HG03565 (cell line): Measurements from ENCODE around the gene SNX33.
"Not testable (repeated sequence)": the region's sequence is repeated elsewhere in the genome, so short reads cannot be mapped to it uniquely, and the experiment has no call there.

Experiments
- ATAC-seq: cut with Tn5 transposase; IDR thresholded peaks from one replicate; pipeline ENCODE4 v1.9.1; 2021; ENCODE audit warnings: mild to moderate bottlenecking, moderate library complexity; ENCODE audit not compliant: unreplicated experiment

Gene SNX33

DNA sequence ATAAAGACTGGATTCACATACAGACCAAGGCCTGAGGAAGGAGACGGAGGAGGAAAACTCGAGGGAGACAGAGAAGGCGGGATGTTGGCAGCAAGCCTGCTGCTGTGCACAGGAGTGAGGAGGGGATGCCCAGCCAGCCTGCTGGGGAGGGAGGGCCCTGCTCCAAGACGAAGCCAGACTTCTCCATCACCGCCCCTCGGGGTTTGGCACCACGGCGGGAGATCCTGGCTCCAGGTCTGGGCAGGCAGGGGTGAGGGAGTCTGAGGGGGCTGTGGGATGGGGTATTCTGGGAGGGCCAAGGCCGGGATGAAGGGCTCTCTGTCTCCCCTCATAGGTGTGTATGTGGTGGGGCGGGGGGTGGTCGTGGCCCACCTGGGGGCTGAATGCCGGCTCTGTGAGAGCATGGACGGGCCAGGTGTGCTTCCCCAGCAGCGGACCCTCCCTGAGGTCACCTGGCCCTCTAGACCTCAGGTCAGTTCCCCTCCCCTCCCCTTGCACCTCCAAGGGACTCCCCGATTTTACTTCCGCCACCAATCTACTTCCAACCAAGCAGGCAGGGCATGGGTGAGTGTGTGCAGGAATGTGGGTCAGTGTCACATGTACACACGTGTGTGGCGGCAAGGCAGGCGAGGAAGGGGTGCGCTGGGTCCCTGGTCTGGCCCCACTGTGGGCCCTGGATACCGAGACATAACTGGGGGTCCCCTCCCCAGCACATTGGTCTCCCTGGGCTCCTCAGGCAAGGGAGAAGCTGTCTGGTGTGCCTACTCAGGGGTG lies 50.4 kb downstream of the SNX33 start:
- ATAC-seq, result not testable (repeated sequence)

DNA sequence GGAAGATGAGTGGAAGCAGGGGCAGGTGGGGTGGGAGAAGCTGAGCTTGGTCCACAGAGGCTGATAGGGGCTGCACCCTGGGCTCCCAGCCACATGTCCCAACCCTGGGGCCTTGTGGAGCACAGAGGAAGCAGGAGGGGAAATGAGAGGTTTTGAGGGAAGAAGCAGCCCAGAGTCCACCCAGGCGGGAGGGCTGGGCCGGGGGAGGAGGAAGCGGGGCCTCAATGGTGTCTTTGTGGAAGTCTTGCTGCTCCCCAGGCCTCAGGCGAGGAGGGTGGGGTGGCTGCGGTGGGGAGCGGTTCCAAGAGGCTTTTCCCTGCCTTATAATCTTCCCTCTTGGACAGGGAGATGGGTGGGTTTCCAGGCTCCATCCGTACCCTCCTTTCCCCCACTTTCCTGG lies 51.8 kb downstream of the SNX33 start:
- ATAC-seq, result not testable (repeated sequence)

DNA sequence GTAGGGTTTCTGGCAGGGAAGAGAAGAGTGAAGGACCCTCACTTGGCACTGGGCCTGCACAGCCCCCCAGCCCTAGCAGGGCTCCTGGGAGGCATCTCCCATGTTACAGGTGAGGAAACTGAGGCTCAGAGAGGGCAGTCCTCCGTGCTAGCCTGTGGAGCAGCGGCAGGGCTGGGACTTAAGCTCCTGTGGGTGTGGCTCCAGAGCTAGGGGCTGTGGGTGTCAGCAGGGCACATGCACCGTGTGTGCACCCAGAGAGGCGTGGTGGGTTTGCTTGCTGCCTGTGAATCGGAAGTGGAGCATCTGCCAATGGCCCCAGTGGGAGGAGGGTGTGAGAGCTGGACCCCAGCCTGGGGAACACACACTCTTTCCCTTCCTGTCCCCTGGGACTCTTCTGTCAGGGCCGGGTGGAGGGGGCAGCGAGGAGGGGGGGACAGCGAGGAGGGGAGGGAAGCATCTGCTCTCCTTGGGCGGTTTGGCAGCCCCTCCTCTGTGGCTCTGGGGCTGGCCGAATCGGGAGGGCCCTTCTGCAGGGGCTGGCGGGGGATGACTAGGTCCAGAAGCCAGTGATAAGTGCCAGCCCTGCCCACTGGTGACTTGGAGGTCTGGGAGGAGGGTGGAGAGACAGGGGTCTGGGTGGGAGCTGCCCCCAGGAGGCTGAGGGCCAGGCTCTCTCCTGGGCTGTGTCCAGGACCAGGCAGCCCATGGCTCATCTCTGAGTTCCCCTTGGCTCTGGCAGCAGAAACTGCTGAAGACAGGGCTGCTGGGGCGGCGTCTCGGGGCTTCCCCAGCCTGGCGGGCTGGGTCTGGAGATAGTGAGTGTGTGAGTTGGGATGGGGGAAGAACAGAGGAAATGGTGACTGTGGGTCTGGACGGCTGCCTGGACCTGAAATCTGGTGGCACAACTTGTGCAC lies 52.5 kb downstream of the SNX33 start:
- ATAC-seq, result not testable (repeated sequence)

- not testable (repeated sequence) for ATAC-seq
Observed at GRCh38 chr15:75701071-75702003, 53.6 kb downstream of the SNX33 start.

DNA sequence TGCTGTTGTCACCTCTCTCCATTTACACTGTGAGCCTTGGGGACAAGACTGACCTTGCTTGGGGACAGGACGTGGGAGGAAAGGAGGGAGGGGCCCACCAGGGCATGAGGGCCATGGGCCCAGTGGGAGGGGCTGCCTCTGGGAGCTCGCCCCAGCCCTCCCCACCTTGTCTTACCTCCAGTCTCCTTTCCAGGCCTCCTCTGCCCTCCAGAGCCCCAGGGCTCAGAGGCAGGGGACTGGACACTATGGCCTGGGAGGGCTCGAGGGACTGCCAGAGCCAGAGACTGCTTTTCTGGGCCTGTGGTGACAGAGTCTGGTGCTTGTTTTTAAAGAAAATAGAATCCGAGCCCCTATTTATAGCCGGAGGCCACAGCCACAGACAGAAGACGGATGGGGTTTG lies 54.7 kb downstream of the SNX33 start:
- ATAC-seq, result no peak

GRCh38 chr15:75703440-75704262 lies 55.9 kb downstream of the SNX33 start:
- not testable (repeated sequence) for ATAC-seq

DNA sequence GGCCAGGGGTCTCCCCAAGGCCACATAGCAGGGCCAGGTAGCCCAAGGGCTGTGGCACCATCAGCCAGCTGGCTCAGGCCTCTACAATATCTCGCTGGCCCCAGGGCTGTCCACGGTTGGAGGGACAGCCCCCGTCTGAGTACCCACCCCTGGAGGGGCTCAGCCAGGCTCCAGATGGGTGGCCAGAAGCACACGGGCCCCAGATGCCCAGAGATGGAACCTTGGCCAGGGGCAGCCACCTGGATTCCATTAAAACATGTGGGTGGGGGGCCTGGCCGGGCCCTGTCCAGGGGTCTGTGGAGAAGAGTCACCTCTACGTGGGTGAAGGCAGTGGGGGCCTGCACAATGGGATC lies 56.5 kb downstream of the SNX33 start:
- ATAC-seq, result no peak

DNA sequence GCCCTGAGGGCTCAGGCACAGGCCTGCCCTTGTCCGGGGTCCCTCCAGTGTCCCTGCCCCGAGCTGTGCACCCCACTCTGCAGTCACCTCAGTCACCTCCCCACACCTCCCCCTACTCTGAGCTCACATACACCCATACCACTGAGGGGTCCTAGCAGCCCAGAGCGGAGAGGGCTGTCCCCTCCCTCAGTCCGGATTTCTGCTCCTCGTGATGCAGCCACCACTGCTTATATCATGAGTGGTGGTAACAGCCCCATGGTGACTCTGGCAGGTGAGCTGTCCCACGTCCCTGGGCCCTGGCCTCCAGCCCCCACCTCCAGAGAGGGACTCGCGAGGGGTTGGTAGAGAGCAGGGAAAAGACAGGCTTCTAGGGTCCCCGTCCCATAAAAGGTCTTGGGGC lies 56.9 kb downstream of the SNX33 start:
- ATAC-seq, result no peak

DNA sequence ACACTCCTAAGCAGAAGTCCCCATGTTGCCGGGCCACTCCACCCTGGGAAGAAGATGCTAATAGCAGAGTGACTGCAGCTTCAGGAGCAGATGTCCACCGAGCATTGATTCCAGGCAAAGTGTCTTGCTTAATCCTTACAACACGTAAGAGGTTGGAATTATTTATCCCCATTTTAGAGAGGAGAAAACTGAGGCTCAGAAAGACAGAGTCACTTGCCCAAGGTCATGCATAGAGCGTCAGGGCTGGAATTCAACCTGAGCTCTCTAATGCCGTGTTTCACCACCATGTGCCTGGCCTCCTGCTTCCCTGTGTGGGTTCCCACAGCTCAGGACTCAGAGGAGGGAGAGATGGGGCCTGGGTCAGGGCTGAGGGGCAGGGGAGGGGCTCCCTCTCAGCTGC lies 57.7 kb downstream of the SNX33 start:
- not testable (repeated sequence) for ATAC-seq

DNA sequence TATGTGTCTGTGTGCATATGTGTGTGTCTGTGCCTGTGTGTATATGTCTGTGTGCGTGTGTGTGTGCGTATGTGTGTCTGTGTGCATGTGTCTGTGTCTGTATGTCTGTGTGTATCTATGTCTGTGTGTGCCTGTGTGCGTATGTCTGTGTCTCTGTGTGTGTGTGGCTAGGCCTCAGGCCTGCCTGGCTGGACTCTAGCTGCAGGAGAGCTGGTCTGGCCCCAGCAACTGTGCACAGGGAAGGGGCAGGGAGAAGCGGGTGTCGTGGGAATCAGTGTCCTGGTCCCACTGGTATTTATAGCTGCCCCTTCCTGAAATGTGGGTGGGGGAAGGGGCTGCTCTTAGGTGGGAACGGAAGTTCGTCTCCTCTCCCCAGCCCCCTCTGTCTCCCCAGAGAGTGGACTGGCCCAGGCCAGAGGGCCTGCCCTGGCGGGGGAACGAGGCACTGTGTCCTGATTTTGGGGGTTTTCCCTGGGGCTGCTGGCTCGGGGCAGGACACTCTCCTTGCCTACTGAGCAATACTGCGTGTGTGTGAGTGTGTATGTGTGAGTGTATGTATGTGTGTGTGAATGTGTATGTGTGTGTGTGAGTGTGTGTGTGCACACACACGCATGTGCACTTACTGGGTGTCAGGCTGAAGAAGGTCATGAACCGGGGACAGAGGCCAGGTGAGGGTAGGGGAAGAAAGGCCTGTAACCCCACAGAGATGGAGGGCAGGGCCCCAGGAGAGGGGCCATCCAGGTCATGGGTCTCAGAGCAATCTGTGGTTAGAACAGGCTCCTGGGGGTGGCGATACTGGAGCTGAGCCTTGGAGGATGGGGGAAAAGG lies 58.4 kb downstream of the SNX33 start:
- ATAC-seq, result no peak

DNA sequence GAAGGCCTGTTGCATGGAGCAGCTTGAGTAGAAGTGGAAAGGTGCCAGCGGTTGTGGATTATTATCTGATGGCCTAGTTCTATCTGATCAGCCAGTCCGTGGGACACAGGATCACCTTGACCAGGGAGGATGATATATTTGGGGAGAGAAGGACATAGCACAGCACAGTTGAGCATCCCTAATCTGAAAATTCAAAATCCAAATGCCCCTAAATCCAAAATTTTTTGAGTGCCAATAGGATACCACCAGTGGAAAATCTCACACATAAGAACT lies 58.9 kb downstream of the SNX33 start:
- no peak for ATAC-seq

GRCh38 chr15:75709458-75709857 lies 61.7 kb downstream of the SNX33 start:
- not testable (repeated sequence) for ATAC-seq

GRCh38 chr15:75710874-75711273 lies 63.2 kb downstream of the SNX33 start:
- ATAC-seq, result not testable (repeated sequence)

DNA sequence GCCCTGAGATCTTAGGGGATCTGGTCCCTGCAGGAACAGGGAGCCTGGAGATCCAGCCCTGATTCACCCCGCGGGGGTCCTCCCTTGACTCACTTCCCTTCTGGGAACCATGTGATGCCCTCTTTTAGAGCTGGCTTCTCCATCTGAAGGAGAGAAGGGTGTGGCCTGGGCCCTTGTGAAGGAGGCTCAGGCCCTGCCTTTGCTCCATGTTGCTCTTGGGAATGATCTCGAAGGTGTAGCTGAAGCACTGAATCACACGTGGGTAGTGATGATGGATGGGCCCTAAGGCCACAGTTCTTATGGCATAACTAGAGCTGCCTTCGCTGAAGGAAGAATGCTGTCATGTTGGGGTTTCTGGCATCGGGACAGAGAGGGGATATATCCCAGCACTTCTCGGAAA lies 63.8 kb downstream of the SNX33 start:
- ATAC-seq, result not testable (repeated sequence)
